GM12891 (cell line): Measurements from ENCODE around the gene KRTAP5-8.

Experiments
- POLR2A ChIP-seq: IDR thresholded peaks from 2 replicates; pipeline ENCODE4 v1.6.1; 2011; ENCODE audit warnings: low read depth, low read length, control low read depth
- POLR2AphosphoS5 ChIP-seq: IDR thresholded peaks from 2 replicates; pipeline ENCODE4 v1.6.1; 2011; ENCODE audit warnings: low read depth, low read length, control low read depth
- SPI1 ChIP-seq: IDR thresholded peaks from 2 replicates; pipeline ENCODE4 v1.6.1; 2011; ENCODE audit warnings: low read depth, low read length, control low read depth
- TAF1 ChIP-seq: IDR thresholded peaks from 2 replicates; pipeline ENCODE4 v1.6.1; 2011; ENCODE audit warnings: low read depth, low read length, control low read depth

- TF ChIP-seq POLR2AphosphoS5 (no peak), POLR2A (no peak), SPI1 (no peak), TAF1 (no peak)
Measured at GRCh38 chr11:71538666-71538990, 803 bp downstream of the KRTAP5-8 start.
